ENCODE data around the gene NIPBL.
"Not testable (repeated sequence)": the region's sequence is repeated elsewhere in the genome, so short reads cannot be mapped to it uniquely, and the experiment has no call there.

The NIPBL gene

GRCh38 chr5:36901077-36901476 is 24.5 kb downstream of the NIPBL start:
- not testable (repeated sequence) for H3K9ac ChIP-seq (ENCODE audit: low read depth, low read length, poor library complexity); H3K18ac ChIP-seq (ENCODE audit: low read length); H2BK5ac ChIP-seq (ENCODE audit: low read length); H3K23ac ChIP-seq (ENCODE audit: low read depth, low read length, poor library complexity); H3K27ac ChIP-seq (replicated peaks; ENCODE audit: low read length); H3K14ac ChIP-seq (ENCODE audit: low read length); H2BK12ac ChIP-seq (ENCODE audit: low read length); H2BK15ac ChIP-seq (ENCODE audit: low read length); H2AK5ac ChIP-seq (ENCODE audit: low read depth, low read length); H2AFZ ChIP-seq (ENCODE audit: low read length); H3K27me3 ChIP-seq (ENCODE audit: control insufficient read depth in 3 of 3, insufficient read depth in 3 of 3, low read depth in 1 of 3, low read length in 3 of 3); H3K4me2 ChIP-seq (ENCODE audit: insufficient read depth, low read length, poor library complexity, severe bottlenecking); DNase-seq (ENCODE audit: low spot score); H3K36me3 ChIP-seq (replicated peaks in 1 of 2; ENCODE audit: control insufficient read depth in 2 of 2, insufficient read depth in 2 of 2, low read length in 2 of 2); H4K8ac ChIP-seq (ENCODE audit: low read depth, low read length); H3K4ac ChIP-seq (ENCODE audit: low read length); H3K79me1 ChIP-seq (ENCODE audit: low read depth, low read length); H3K4me3 ChIP-seq (ENCODE audit: low read length in 2 of 2); H3K4me1 ChIP-seq (ENCODE audit: control insufficient read depth in 2 of 2, insufficient read depth in 1 of 2, low read depth in 1 of 2, low read length in 2 of 2); H2BK120ac ChIP-seq (ENCODE audit: low read depth, low read length); H4K91ac ChIP-seq (ENCODE audit: low read depth, low read length, poor library complexity)
- peaks cover 0 to 28% of the 10 kb centered on the region in 2 donors for H3K9me3 ChIP-seq (replicated peaks in 1 of 2; ENCODE audit: control insufficient read depth in 2 of 2, insufficient read depth in 1 of 2, low read depth in 1 of 2, low read length in 2 of 2)

GRCh38 chr5:36901856-36902255 is 25.3 kb downstream of the NIPBL start:
- no peak overlapping the region for H3K4me3 ChIP-seq (ENCODE audit: low read length in 2 of 2)

GRCh38 chr5:36902353-36902752 is 25.8 kb downstream of the NIPBL start:
- no peak overlapping the region for H3K4me3 ChIP-seq (ENCODE audit: low read length in 2 of 2)
- no peak overlapping the region for H3K27ac ChIP-seq (replicated peaks; ENCODE audit: low read length)
- no peak overlapping the region for H2BK12ac ChIP-seq (ENCODE audit: low read length)
- peaks cover 0 to 23% of the 10 kb centered on the region in 2 donors for H3K9me3 ChIP-seq (replicated peaks in 1 of 2; ENCODE audit: control insufficient read depth in 2 of 2, insufficient read depth in 1 of 2, low read depth in 1 of 2, low read length in 2 of 2)
- no CpG with 5 or more reads among the region's 1 CpG for WGBS, 2 donors (ENCODE audit: extremely low coverage in 2 of 2, insufficient read length in 2 of 2, insufficient replicate concordance in 1 of 2)
- no peak overlapping the region for H3K23ac ChIP-seq (ENCODE audit: low read depth, low read length, poor library complexity)
- H3K4me2 ChIP-seq (ENCODE audit: insufficient read depth, low read length, poor library complexity, severe bottlenecking), result no peak overlapping the region
- H3K36me3 ChIP-seq (replicated peaks in 1 of 2; ENCODE audit: control insufficient read depth in 2 of 2, insufficient read depth in 2 of 2, low read length in 2 of 2), result no peaks in the 10 kb centered on the region
- H3K18ac ChIP-seq (ENCODE audit: low read length), result no peak overlapping the region
- no peak overlapping the region for H4K8ac ChIP-seq (ENCODE audit: low read depth, low read length)
- DNase-seq (ENCODE audit: low spot score), result no peak
- no peaks in the 10 kb centered on the region for H3K27me3 ChIP-seq (ENCODE audit: control insufficient read depth in 3 of 3, insufficient read depth in 3 of 3, low read depth in 1 of 3, low read length in 3 of 3)
- H3K9ac ChIP-seq (ENCODE audit: low read depth, low read length, poor library complexity), result no peak overlapping the region
- no peak overlapping the region for H2BK5ac ChIP-seq (ENCODE audit: low read length)
- no peak overlapping the region for H3K4ac ChIP-seq (ENCODE audit: low read length)
- H3K79me1 ChIP-seq (ENCODE audit: low read depth, low read length), result peaks cover 2% of the 10 kb centered on the region
- H2BK15ac ChIP-seq (ENCODE audit: low read length), result no peak overlapping the region
- no peak overlapping the region for H4K91ac ChIP-seq (ENCODE audit: low read depth, low read length, poor library complexity)
- H2BK120ac ChIP-seq (ENCODE audit: low read depth, low read length), result no peak overlapping the region
- no peak overlapping the region for H2AK5ac ChIP-seq (ENCODE audit: low read depth, low read length)
- no peaks in the 10 kb centered on the region for H3K4me1 ChIP-seq (ENCODE audit: control insufficient read depth in 2 of 2, insufficient read depth in 1 of 2, low read depth in 1 of 2, low read length in 2 of 2)
- no peak overlapping the region for H2AFZ ChIP-seq (ENCODE audit: low read length)
- H3K14ac ChIP-seq (ENCODE audit: low read length), result no peak overlapping the region

More at GRCh38 chr5:36901856-36902255, 25.3 kb downstream of the NIPBL start:
- no peak overlapping the region for H2BK12ac ChIP-seq (ENCODE audit: low read length)
- H3K36me3 ChIP-seq (replicated peaks in 1 of 2; ENCODE audit: control insufficient read depth in 2 of 2, insufficient read depth in 2 of 2, low read length in 2 of 2), result no peaks in the 10 kb centered on the region
- DNase-seq (ENCODE audit: low spot score), result no peak
- no peaks in the 10 kb centered on the region for H3K27me3 ChIP-seq (ENCODE audit: control insufficient read depth in 3 of 3, insufficient read depth in 3 of 3, low read depth in 1 of 3, low read length in 3 of 3)
- H3K18ac ChIP-seq (ENCODE audit: low read length), result no peak overlapping the region
- peaks cover 2% of the 10 kb centered on the region for H3K79me1 ChIP-seq (ENCODE audit: low read depth, low read length)
- H3K9ac ChIP-seq (ENCODE audit: low read depth, low read length, poor library complexity), result no peak overlapping the region
- H3K4me1 ChIP-seq (ENCODE audit: control insufficient read depth in 2 of 2, insufficient read depth in 1 of 2, low read depth in 1 of 2, low read length in 2 of 2), result no peaks in the 10 kb centered on the region
- H3K4ac ChIP-seq (ENCODE audit: low read length), result no peak overlapping the region
- H2AK5ac ChIP-seq (ENCODE audit: low read depth, low read length), result no peak overlapping the region
- H4K8ac ChIP-seq (ENCODE audit: low read depth, low read length), result no peak overlapping the region
- no peak overlapping the region for H4K91ac ChIP-seq (ENCODE audit: low read depth, low read length, poor library complexity)
- no peak overlapping the region for H3K27ac ChIP-seq (replicated peaks; ENCODE audit: low read length)
- H2BK120ac ChIP-seq (ENCODE audit: low read depth, low read length), result no peak overlapping the region
- no peak overlapping the region for H2AFZ ChIP-seq (ENCODE audit: low read length)
- H3K23ac ChIP-seq (ENCODE audit: low read depth, low read length, poor library complexity), result no peak overlapping the region
- H3K14ac ChIP-seq (ENCODE audit: low read length), result no peak overlapping the region
- WGBS, 2 donors (ENCODE audit: extremely low coverage in 2 of 2, insufficient read length in 2 of 2, insufficient replicate concordance in 1 of 2), result no CpG with 5 or more reads among the region's 3 CpGs
- H3K4me2 ChIP-seq (ENCODE audit: insufficient read depth, low read length, poor library complexity, severe bottlenecking), result no peak overlapping the region
- H3K9me3 ChIP-seq (replicated peaks in 1 of 2; ENCODE audit: control insufficient read depth in 2 of 2, insufficient read depth in 1 of 2, low read depth in 1 of 2, low read length in 2 of 2), result peaks cover 0 to 23% of the 10 kb centered on the region in 2 donors
- no peak overlapping the region for H2BK15ac ChIP-seq (ENCODE audit: low read length)
- no peak overlapping the region for H2BK5ac ChIP-seq (ENCODE audit: low read length)

GRCh38 chr5:36904677-36905076 is 28.1 kb downstream of the NIPBL start:
- Histone ChIP-seq H4K91ac (ENCODE audit: low read depth, low read length, poor library complexity) (no peak overlapping the region), H3K4me1 (ENCODE audit: control insufficient read depth in 2 of 2, insufficient read depth in 1 of 2, low read depth in 1 of 2, low read length in 2 of 2) (no peaks in the 10 kb centered on the region), H3K14ac (ENCODE audit: low read length) (no peak overlapping the region), H3K4me2 (ENCODE audit: insufficient read depth, low read length, poor library complexity, severe bottlenecking) (no peak overlapping the region), H2BK5ac (ENCODE audit: low read length) (no peak overlapping the region), H3K23ac (ENCODE audit: low read depth, low read length, poor library complexity) (no peak overlapping the region), H3K4me3 (ENCODE audit: low read length in 2 of 2) (no peak overlapping the region), H3K79me1 (ENCODE audit: low read depth, low read length) (peaks cover 2% of the 10 kb centered on the region), H3K27me3 (ENCODE audit: control insufficient read depth in 3 of 3, insufficient read depth in 3 of 3, low read depth in 1 of 3, low read length in 3 of 3) (no peaks in the 10 kb centered on the region), H2BK12ac (ENCODE audit: low read length) (no peak overlapping the region), H3K4ac (ENCODE audit: low read length) (no peak overlapping the region), H2AFZ (ENCODE audit: low read length) (no peak overlapping the region), H3K9me3 (replicated peaks in 1 of 2; ENCODE audit: control insufficient read depth in 2 of 2, insufficient read depth in 1 of 2, low read depth in 1 of 2, low read length in 2 of 2) (peaks cover 0 to 28% of the 10 kb centered on the region in 2 donors), H2BK120ac (ENCODE audit: low read depth, low read length) (no peak overlapping the region), H3K18ac (ENCODE audit: low read length) (no peak overlapping the region), H3K36me3 (replicated peaks in 1 of 2; ENCODE audit: control insufficient read depth in 2 of 2, insufficient read depth in 2 of 2, low read length in 2 of 2) (no peaks in the 10 kb centered on the region), H3K27ac (replicated peaks; ENCODE audit: low read length) (no peak overlapping the region), H4K8ac (ENCODE audit: low read depth, low read length) (no peak overlapping the region), H2BK15ac (ENCODE audit: low read length) (no peak overlapping the region), H3K9ac (ENCODE audit: low read depth, low read length, poor library complexity) (no peak overlapping the region), H2AK5ac (ENCODE audit: low read depth, low read length) (no peak overlapping the region)
- DNase-seq (ENCODE audit: low spot score), result no peak
- no CpG with 5 or more reads among the region's 2 CpGs for WGBS, 2 donors (ENCODE audit: extremely low coverage in 2 of 2, insufficient read length in 2 of 2, insufficient replicate concordance in 1 of 2)
